GM12878 (cell line): Measurements from ENCODE around the gene DHRS7B.
"Not testable (repeated sequence)": the region's sequence is repeated elsewhere in the genome, so short reads cannot be mapped to it uniquely, and the experiment has no call there.

Source experiments
- MTA3 ChIP-seq: IDR thresholded peaks from 2 replicates; pipeline ENCODE4 v1.6.1; 2012; ENCODE audit warnings: low read length, inconsistent platforms, borderline replicate concordance
- POLR2AphosphoS2 ChIP-seq: IDR thresholded peaks from 2 replicates; pipeline ENCODE4 v1.6.1; 2011; ENCODE audit warnings: low read depth, mild to moderate bottlenecking, low read length, improper control_type of control experiment, moderate library complexity
- POLR2AphosphoS5 ChIP-seq: IDR thresholded peaks from 2 replicates; pipeline ENCODE4 v1.6.1; 2011; ENCODE audit warnings: mild to moderate bottlenecking, low read length, inconsistent platforms
- RCOR1 ChIP-seq: conservative IDR thresholded peaks from 2 replicates; pipeline ENCODE4 v1.6.1; 2012; ENCODE audit warnings: low read depth, low read length, improper control_type of control experiment
- SMC3 ChIP-seq: IDR thresholded peaks from 2 replicates; pipeline ENCODE4 v1.6.1; 2011; ENCODE audit warnings: low read length, improper control_type of control experiment, borderline replicate concordance
- SPI1 ChIP-seq: IDR thresholded peaks from 2 replicates; pipeline ENCODE4 v1.6.1; 2011; ENCODE audit warnings: low read depth, mild to moderate bottlenecking, low read length, moderate library complexity, borderline replicate concordance; ENCODE audit not compliant: insufficient read depth
- SUZ12 ChIP-seq: fragments of 200-600 bp; sonication (generic); IDR thresholded peaks from one replicate; pipeline ENCODE4 v1.6.1; 2018; ENCODE audit warnings: antibody characterized with exemption, mild to moderate bottlenecking; ENCODE audit not compliant: unreplicated experiment
- TF ChIP-seq, protein P1 (sequence below): fragments of 450-650 bp; IDR thresholded peaks from 2 replicates; pipeline ENCODE4 v1.6.1; 2017; ENCODE audit warnings: mild to moderate bottlenecking, low read depth, inconsistent platforms; ENCODE audit not compliant: poor library complexity, severe bottlenecking

DNA sequence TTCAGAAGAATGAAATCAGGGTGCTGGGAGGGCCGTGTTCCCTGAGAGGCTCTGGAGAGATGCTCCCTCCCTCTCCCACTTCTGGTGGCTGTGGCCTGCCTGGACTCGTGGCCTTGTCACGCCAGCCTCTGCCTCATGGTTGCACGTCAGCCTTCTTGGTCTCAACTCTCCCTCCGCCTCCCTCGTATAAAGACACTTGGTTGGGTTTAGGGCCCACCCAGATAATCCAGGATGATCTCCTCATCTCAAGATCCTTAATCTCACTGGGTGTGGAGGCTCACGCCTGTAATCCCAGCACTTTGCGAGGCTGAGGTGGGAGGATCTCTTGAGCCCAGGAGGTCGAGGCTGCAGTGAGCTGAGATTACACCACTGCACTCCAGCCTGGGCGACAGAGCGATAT, 100.5 kb downstream of the DHRS7B start:
- TF ChIP-seq SPI1, MTA3, RCOR1, POLR2AphosphoS2, SUZ12, POLR2AphosphoS5, SMC3: not testable (repeated sequence)
- TF ChIP-seq, protein P1, sequence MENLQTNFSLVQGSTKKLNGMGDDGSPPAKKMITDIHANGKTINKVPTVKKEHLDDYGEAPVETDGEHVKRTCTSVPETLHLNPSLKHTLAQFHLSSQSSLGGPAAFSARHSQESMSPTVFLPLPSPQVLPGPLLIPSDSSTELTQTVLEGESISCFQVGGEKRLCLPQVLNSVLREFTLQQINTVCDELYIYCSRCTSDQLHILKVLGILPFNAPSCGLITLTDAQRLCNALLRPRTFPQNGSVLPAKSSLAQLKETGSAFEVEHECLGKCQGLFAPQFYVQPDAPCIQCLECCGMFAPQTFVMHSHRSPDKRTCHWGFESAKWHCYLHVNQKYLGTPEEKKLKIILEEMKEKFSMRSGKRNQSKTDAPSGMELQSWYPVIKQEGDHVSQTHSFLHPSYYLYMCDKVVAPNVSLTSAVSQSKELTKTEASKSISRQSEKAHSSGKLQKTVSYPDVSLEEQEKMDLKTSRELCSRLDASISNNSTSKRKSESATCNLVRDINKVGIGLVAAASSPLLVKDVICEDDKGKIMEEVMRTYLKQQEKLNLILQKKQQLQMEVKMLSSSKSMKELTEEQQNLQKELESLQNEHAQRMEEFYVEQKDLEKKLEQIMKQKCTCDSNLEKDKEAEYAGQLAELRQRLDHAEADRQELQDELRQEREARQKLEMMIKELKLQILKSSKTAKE: not testable (repeated sequence)
